ENCODE results near the gene ADAMTS15.

Gene ADAMTS15

DNA sequence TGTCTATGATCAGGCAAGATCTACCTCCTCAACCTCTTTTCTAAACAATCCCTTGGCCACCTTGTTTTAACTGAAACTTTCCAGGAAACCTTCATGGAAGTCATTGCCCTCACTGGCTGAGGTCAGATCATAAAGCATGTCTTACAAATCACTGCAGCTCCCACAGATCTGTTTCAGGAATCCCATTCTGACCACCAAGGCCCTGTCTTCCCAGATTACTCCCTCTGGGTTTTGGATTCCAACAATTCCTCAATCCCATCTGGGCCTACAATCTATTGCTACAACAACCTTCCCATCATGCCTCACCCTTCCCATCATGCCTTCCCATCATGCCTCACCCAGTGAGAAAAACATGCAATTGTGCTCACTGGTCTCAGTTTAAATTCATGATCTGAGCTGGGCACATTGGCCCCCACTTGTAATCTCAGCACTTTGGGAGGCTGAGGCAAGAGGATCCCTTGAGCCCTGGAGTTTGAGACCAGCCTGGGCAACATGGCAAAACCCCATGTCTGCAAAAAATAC, 15.9 kb downstream of the ADAMTS15 start:
- H3K4me3 ChIP-seq (ENCODE audit: control insufficient read depth, low read depth, low read length), result no peak overlapping the region
- TF ChIP-seq, protein P1, sequence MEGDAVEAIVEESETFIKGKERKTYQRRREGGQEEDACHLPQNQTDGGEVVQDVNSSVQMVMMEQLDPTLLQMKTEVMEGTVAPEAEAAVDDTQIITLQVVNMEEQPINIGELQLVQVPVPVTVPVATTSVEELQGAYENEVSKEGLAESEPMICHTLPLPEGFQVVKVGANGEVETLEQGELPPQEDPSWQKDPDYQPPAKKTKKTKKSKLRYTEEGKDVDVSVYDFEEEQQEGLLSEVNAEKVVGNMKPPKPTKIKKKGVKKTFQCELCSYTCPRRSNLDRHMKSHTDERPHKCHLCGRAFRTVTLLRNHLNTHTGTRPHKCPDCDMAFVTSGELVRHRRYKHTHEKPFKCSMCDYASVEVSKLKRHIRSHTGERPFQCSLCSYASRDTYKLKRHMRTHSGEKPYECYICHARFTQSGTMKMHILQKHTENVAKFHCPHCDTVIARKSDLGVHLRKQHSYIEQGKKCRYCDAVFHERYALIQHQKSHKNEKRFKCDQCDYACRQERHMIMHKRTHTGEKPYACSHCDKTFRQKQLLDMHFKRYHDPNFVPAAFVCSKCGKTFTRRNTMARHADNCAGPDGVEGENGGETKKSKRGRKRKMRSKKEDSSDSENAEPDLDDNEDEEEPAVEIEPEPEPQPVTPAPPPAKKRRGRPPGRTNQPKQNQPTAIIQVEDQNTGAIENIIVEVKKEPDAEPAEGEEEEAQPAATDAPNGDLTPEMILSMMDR (conservative IDR thresholded peaks at IDR 0.05; ENCODE audit: control insufficient read depth, insufficient read depth, low read depth, low read length), result no peak
- peak; percentile 67 for DNase-seq (ENCODE audit: low read depth)

DNA sequence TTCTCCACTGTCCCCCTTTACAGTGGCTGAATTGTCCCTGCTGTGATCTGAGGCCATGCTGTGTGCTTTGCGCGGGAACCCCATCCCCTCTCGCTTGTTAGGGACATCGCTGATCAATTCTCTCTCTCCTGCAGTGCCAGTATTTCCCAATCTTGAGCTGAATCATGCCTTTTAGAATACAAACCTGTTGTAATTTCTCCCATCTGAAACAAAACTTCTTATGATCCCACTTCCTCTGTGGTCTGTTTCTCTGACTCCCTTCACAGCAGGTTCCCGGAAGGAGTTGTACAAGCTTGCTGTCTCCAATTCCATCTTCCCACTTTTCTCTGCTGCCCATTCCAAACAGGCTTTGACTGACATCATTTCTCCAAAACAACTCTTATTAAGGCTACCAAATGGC, 16.8 kb downstream of the ADAMTS15 start:
- DNase-seq (ENCODE audit: low read depth), result peak; percentile 62
- TF ChIP-seq, protein P1 (conservative IDR thresholded peaks at IDR 0.05; ENCODE audit: control insufficient read depth, insufficient read depth, low read depth, low read length), result no peak
- no peak overlapping the region for H3K4me3 ChIP-seq (ENCODE audit: control insufficient read depth, low read depth, low read length)

DNA sequence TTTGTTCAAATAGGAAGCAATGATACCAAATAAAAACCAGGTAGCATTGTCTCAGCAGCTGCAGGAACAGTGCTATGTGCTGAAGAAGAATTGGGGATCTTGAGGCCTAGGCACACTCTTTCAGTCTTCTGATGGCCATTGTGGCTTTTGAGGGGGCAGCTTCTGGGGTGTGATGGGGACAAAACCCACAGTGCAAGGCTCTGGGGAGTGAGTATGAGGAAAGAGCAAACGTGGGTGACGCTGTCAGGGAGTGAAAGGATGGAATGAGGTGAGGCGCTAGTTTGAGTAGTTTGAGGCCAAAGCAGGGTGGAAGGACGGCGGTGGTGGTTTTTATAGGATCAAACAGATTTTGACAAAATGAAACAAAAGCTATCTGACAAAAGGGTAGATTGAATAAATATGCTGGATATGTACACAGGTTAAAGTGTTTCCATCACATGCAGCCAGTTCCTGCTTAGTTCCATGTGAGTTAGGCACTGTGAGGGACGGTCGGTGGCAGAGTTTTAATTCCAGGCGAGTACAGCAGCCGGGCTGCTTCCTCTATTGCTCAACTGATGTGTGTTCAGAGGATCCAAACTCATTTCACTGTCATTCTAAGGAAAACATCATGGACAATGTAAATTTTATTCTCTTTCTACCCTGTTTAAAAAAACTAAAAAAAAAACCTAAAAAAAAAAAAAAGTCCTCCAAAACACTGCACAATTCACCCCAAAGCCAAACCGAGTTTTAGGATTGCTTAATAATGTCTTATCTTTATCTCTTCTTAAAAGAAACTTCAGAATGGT, 18.9 kb downstream of the ADAMTS15 start:
- TF ChIP-seq, protein P1 (conservative IDR thresholded peaks at IDR 0.05; ENCODE audit: control insufficient read depth, insufficient read depth, low read depth, low read length), result no peak
- H3K4me3 ChIP-seq (ENCODE audit: control insufficient read depth, low read depth, low read length), result no peak overlapping the region
- no peak for DNase-seq (ENCODE audit: low read depth)

DNA sequence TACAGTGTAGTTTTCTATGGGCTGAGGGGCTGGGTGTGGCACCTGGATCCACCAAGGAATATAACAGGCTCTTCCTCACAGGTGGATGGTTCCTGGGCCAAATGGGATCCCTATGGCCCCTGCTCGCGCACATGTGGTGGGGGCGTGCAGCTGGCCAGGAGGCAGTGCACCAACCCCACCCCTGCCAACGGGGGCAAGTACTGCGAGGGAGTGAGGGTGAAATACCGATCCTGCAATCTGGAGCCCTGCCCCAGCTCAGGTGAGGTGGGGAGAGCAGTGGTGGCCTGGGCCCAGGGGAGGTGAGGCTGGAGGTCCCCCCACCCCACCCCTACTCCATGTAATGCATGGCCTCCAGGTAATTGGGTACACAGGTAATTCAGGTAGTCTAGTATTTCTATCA, 20.7 kb downstream of the ADAMTS15 start:
- no peak for DNase-seq (ENCODE audit: low read depth)
- no peak overlapping the region for H3K4me3 ChIP-seq (ENCODE audit: control insufficient read depth, low read depth, low read length)
- TF ChIP-seq, protein P1 (conservative IDR thresholded peaks at IDR 0.05; ENCODE audit: control insufficient read depth, insufficient read depth, low read depth, low read length), result no peak

DNA sequence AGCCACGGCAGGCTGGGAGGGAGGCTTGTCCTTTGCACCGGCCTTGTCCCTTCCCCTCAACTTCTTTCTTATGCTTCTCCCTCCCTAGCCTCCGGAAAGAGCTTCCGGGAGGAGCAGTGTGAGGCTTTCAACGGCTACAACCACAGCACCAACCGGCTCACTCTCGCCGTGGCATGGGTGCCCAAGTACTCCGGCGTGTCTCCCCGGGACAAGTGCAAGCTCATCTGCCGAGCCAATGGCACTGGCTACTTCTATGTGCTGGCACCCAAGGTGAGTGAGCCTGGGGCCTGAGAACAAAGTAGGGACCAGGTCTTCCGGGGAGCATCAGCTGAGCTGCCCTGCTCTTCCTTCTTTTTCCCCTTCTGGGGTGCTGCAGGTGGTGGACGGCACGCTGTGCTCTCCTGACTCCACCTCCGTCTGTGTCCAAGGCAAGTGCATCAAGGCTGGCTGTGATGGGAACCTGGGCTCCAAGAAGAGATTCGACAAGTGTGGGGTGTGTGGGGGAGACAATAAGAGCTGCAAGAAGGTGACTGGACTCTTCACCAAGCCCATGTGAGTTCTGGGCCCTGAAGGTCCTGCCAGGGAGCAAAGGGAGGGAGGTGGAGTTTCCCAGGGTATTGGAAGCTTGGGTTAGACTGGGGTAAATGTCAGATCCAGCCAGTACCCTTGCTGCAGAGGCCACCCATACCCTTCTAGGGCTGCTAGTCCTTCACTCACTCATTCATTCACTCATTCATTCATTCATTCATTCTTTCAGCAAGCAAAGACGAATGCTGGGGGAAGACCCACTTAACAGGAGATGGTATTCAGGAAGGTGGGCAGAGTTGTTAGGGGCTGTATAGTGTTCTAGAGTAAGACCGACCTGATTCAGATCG, 22.6 kb downstream of the ADAMTS15 start:
- no peak overlapping the region for H3K4me3 ChIP-seq (ENCODE audit: control insufficient read depth, low read depth, low read length)
- no peak for DNase-seq (ENCODE audit: low read depth)
- TF ChIP-seq, protein P1 (conservative IDR thresholded peaks at IDR 0.05; ENCODE audit: control insufficient read depth, insufficient read depth, low read depth, low read length), result no peak

DNA sequence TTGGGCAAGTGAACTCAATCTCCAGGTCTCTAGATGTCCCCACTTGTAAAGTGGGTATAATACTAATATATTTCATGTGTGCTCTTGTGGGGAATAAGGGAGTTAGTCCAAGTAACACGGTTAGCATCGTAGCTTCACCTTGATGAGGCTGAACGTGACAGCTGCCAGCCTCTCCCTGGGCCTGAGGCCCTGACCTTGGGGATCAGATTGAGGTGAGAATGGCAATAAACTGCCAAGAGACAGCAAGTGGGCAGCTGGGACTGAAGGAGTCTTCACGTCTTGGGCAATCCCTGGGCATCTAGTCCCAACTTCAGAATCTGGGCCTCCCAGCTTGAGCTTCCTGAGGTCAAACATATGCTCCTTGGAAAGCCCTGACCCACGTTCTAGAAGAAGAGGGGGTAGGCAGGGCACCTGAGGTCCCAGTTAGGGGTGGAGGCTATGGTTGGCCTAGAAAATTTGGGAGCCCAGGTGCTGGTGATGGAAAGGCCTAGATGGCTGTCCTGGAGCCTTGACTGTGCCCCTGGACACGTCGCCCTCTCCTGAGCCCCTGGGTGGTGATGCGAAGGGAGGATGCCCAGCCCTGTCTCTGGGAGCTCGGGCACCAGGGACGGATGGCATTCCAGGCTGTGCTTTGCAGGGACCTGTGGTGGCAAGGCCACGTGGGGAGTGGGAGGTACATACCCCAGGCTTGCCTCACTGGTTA, 23.4 kb downstream of the ADAMTS15 start:
- DNase-seq (ENCODE audit: low read depth), result no peak
- TF ChIP-seq, protein P1 (conservative IDR thresholded peaks at IDR 0.05; ENCODE audit: control insufficient read depth, insufficient read depth, low read depth, low read length), result no peak
- no peak overlapping the region for H3K4me3 ChIP-seq (ENCODE audit: control insufficient read depth, low read depth, low read length)

Data from fibroblast of mammary gland (primary cell).